Stimulated activated CD8-positive, alpha-beta memory T cell treated with anti-CD3 and anti-CD28 coated beads, Interleukin-2, amount 100 ng/mL, for 1 hour (primary cell): ENCODE measurements around the gene CNTF.
"Not testable (repeated sequence)": the region's sequence is repeated elsewhere in the genome, so short reads cannot be mapped to it uniquely, and the experiment has no call there.

Experiments used
- DNase-seq, 2 donors: peaks; one replicate each; pipeline ENCODE4 v3.0.0-alpha.2; 2020; ENCODE audit warnings: low read depth in 2 of 2

CNTF gene, protein sequence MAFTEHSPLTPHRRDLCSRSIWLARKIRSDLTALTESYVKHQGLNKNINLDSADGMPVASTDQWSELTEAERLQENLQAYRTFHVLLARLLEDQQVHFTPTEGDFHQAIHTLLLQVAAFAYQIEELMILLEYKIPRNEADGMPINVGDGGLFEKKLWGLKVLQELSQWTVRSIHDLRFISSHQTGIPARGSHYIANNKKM

DNA sequence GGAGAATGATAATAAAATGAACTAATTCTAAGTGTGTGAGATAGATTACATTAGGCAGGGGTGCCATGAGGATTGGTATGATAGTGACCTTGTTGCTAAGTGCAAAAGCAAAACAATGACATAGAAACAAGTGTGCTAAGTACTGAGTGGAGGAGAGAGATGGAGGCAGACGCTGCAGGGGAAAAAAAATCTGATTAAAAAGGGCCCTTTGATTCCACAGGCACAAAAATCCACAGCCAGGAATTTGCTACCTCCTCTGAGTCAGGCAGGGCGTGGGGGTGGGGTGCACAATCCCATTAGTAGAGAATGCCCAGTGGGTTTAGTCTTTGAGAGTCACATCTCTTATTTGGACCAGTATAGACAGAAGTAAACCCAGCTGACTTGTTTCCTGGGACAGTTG is at the start of gene CNTF:
Gene CNTF (plus strand): TSS at position 322 of the 400 bp plus-strand sequence. CDS start 88 bp downstream, outside the sequence.
- DNase-seq: no peak

DNA sequence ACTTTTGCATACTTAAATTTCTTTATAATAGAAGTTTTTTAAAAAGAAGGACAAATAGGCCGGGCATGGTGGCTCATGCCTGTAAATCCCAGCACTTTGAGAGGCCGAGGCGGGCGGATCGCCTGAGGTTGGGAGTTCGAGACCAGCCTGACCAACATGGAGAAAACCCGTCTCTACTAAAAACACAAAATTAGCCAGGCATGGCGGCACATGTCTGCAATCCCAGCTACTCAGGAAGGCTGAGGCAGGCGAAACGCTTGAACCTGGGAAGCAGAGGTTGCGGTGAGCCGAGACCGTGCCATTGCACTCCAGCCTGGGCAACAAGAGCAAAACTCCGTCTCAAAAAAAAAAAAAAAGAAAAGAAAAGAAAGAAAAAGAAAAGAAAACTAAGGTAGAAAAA is 49.6 kb upstream of the CNTF start:
- not testable (repeated sequence) for DNase-seq

DNA sequence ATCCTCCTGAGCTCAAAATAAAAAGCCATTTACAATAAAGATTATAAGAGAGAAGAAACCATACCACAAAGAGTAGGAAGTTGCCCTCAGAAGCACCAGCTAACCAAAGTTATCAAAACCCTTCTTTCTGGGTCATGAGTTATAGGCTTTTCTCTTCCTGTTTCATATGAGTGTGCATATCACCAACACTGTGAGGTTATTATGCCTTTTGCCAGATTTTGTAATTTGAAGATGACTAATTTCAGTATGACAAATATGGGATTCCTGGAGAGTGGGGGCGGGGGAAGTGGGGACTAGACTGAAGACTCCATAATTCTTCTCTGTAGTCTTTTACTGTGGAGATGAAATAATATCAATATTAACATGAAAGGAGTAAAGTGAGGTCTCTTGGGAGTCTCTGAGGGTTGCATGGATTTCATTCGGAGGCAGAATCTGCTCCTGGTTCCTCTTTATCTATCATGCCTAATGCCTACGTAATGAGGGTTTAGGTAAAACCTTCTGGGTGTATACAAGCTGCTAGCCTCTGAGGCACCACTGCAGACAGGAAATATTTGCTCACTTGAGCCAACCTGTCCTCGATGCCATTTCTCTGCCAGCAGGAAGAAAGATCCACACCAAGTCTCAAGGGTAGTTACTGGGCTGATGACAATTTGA is 48.9 kb upstream of the CNTF start:
- DNase-seq: peak; percentile 17 to 24

DNA sequence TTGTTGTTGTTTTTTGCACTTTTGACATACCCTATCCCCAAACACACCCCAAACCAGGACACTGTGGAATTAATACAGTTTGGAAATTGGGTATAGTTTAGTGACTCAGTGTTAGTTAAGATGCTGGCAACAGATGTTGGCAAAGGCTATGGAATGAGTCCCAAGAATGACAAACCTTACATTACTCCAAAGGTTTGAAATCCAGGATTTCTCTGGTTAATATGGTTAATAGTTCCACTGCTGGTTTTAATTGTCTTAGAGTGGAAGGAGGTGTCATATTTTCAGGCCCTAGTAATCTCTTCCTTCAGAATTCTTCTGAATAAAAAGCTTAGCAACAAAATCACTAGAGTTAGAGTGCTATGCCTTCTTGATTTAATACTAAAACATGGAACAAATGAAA is 47.6 kb upstream of the CNTF start:
- DNase-seq: no peak

DNA sequence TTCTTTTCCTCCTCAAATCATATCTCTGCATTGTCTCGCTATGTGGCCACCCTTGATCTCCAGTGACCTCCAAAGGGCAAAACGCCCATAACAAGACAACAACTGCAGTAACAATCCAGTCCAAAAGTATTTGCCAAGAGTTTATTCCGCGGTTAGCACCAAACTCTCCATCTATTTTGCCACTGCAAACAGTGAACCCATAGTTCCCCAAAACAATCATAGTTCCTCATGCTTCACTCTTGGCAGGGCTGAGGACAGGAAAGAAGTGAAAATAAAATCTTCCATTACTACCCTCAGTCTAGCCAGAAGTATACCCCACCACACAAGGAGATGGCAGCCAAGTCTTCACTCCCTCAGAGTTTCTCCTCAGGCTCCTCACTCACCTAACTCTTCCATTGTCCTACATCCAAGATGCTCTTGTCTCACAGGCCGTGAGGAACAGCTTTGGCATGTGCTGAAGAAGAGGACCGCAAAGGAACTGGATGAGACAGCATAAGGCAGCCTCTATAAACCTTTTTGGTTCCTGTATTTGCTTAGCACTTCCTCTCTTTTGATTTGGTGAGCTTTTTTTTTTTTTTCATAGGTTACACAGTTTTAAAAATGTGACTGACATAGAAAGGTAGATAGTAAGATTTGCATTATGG is 47.0 kb upstream of the CNTF start, which contains the start of gene LPXN:
Gene LPXN (minus strand): TSS at position 480 of the 644 bp plus-strand sequence. CDS start 84 bp downstream, at position 396.
- peak; percentile 17 to 26 for DNase-seq

DNA sequence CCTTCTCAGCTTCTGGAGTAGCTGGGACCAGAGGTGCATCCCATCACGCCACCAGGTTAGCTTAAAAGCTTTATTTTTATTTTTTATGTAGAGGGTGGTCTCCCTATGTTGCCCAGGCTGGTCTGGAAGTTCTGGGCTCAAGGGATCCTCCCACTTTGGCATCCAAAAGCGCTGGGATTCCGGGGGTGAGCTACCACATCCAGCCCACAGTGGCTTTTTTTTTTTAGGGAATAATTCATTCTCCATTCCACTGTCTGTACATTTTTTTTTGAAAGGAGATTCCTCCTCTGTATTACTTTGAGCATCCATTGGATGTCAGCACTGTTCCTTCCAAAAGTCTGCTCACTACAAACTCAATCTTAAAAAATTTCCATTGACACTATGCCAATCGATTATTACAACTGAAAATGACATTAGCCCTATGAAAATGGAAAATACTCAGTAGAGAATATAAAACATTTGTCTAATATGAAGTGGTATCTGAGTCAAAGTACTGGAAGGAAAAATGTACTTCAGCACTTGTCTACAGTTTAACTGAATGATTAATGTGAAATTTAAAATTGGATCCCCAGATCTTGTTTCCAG is 45.5 kb upstream of the CNTF start:
- no peak for DNase-seq

DNA sequence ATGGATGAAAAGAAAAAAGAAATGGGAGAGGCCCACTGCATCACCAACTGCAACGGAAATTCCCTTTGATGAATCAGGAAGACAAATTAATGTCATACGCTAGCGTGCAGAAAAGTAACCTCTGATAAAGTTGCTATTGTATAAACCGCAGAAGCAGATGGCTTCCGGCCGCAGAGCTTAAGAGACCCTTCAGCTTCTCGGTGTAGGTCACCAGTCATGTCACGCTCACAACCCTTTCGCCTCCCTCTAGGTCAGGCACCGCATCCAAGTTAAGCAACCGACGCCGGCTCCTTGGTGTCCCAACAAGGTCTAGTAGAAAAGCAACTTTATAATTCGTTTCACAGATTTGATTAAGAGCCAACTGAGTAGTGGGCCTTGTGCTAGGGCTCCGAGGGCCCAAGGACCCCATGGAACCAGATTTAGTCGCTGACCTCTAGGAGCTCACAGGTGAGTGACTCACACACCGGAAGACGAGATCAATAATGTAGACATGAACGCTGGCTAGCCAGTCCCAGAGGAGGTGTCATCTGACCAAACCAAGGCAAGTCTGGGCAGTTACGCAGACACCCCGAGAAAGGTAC is 44.8 kb upstream of the CNTF start:
- peak; percentile 60 to 64 for DNase-seq

DNA sequence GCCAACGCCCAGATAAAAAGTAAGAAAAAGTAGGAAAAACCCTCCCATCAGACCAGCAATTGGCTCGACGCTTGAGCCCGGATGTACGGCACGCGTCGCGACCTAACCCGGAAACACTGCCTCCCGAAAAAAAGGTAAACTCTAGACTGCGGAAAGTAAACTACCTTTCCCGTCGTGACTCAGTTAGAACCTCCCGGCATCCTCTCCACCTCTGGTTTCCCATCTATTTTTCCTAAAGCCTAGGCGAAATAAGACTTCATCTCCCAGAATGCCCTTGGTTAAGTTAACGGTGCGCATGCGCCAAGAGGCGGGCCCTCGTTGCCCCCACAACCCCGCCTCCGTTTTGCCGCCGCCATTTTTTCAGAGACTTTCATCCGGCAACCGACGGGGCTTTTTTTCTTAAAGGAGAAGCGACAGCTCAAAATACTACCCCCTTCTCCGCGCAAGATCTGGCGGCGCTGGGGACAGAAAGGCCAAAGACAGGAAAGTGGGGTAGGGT is 44.3 kb upstream of the CNTF start:
- peak; percentile 86 to 89 for DNase-seq

DNA sequence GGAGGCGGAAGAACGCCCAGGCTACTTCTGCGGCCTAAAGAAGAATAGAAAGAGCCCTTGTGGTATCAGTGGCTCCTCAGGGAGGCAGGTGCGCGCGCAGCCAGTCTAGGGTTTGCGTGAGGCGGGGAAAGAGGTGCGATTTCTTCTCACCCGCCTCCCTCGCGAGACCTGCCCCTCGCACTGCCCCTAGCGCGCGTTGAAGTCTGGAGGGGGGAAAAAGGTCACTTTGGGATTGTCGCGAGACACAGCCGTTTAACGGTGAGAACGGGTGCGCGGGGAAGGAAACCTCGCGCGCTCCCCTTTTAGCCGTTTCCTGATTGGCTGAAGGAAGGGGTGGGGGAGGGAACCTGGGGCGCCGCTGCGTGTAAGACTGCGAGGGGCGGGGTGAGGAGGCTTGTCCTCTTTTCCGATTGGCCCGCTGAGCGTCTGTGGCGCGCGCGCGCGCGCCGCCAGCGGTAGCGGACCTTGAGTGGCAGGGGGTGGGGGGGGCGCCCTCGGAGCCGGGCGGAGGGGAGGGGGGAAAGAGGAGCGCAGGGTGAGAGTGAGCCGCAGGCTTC is 43.8 kb upstream of the CNTF start, which contains the start of gene ZFP91:
Gene ZFP91 (plus strand): TSS at position 429 of the 557 bp plus-strand sequence. CDS start 219 bp downstream, outside the sequence.
- DNase-seq: peak; percentile 94

DNA sequence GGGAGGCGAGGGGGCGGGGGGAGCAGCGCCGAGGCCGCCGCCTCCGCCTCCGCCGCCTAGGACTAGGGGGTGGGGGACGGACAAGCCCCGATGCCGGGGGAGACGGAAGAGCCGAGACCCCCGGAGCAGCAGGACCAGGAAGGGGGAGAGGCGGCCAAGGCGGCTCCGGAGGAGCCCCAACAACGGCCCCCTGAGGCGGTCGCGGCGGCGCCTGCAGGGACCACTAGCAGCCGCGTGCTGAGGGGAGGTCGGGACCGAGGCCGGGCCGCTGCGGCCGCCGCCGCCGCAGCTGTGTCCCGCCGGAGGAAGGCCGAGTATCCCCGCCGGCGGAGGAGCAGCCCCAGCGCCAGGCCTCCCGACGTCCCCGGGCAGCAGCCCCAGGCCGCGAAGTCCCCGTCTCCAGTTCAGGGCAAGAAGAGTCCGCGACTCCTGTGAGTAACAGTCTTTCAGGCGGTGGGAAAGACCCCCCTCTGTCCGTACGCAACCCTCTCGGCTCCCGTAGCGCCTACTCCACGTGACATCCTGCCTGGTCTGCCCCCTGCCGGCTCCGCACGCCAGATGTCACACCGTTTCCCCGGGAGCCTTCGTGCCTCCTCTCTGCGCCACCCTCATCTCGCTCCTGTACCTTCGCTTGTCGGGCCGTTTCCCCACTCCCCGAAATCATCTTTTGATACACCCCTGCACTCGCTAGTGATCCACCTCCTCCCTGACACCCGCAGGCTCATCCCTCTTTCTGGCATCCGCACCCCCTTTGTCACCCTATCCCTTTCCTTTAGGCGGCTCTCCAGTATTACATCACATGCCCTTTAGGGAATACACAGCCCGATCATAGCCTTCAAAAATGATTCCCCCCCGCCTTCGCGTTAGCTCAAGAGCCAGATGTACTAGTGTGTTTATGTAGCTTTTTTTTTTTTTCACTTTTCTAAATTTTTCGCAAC is 43.0 kb upstream of the CNTF start:
- peak; percentile 83 to 85 for DNase-seq

DNA sequence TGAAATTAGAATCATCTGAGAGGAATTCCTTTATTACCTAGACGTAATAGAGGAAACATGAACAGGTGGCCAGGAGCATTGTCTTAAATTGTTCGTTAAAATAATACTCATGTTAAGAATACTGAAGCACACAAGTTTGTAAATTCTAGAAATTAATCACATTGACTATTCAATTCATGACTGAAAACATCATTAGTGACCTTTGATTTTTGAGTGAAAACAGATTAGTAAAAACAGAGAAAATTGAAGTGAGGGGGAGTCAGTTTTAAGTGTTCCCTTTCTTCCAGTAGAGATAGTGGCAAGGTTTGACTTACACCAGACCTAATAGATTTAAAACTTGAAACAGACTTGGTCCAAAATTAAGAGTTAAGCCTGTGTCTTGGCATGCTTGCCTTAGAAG is 42.2 kb upstream of the CNTF start:
- DNase-seq: no peak

DNA sequence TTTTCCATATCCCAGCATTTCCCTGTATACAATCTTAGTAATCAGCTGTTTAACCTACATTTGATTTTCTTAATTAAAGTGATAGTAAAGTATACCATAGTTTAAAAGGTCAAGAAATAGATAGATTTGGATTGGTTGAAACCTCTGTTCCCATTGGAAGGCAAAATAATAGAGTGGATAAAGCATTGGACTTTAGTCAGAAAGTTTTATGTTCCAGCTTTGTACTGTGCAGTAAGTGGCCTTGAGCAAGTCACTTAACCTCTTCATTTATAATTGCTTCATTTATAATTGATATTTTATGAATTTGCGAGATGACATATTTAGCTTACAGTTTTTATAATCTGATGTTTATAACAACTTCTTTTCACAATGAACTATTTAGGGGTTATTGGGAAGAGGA is 40.0 kb upstream of the CNTF start:
- DNase-seq: no peak

DNA sequence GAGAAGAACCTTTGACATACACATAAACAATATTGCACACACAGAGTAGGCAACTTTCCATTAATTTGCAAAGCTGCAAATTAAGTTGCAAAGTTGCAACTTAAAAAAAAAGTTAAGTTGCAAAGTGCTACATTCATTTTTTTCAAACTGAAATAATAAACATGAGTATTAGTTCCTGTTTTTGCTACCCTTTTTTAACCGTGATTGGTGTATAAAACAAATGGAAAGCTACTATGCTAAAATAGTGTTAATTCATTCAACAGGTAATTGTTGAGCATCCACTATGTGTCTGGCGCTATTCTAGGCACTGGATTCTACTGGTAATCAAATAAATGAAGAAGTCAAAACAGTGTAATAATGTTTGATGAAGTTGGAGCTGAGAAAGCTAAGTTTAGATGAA is 35.5 kb upstream of the CNTF start:
- no peak for DNase-seq

DNA sequence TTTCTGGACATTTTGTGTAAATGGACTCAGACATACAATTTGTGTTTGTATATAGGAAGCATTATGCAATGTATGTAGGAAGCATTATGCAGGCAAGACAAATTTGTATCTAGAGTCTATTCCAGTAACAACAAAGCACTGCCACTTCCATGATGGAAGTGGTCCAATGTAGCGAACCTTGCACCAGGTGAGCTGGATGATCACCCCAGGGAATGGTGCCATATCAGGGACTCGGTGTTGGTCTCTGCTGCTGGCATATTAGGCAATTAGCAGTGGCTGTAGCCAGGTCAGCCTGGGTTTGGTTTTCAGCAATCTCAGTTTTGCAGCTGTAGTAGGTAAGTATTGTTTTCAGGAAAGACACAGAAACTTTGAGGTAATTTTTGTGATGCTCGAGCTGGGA is 30.8 kb upstream of the CNTF start:
- DNase-seq: no peak

DNA sequence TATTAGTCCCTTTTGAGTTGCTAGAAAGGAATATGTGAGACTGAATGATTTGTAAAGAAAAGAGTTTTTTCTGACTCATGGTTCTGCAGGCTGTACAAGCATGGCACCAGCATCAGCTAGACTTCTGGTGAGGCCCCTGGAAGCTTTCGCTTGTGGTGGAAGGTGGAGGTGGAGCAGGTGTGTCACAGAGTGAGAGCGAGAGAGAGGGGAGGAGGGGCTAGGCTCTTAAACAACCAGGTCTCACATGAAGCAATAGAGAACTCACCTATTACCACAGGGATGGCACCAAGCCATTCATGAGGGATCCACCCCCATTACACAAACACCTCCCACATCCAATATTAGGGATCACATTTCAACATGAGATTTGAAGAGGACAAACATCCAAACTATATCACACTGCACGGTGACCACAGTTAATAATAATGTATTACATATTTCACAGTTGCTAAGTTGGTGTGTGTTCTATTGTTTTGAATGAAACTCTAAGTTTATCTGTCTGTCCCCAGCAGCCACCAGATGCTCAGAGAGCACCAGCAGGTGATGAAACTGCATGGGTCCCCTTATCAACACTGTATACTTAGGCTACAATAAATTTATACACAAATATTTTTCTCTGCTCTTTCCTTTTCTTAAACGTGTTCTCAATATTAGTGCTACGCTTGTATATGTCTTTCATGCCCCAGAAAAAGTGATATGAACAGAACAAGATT is 29.5 kb upstream of the CNTF start:
- no peak for DNase-seq

DNA sequence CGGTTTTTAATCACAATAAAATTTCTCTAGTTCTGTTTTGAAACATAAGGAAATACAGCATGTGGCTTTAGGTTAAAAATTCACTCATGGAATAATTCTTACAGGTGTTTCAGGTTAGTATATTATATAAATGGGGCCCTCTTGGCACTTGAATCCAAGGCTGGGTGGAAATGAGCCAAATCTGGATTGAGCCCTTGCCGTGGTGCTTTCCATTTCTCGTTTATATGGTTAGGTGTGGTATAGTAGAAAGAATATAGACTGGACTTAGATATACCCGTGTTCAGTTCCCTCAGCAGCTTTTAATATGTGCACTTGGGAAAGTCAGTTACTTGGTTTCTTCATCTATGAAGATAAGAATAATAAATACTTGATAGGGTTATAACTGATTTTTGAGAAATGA is 27.6 kb upstream of the CNTF start:
- DNase-seq: no peak

DNA sequence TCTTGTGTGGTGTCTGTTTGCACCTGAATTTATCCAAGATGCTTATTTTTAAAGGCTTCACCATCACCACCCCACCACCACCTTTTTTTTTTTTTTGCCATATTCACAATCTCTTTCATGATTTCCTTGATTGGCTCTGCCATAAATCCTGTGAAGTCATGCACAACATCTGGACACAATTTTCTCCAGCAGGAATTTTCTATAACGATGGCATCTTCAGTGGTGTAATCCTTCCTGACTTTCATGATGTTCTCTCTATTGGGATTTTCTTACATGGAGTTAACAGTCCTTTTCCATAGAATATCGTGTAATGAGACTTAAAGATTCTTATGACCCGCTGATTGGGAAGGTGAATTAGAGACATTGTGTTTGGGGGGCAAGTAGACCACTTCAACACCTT is 25.8 kb upstream of the CNTF start:
- DNase-seq: no peak

DNA sequence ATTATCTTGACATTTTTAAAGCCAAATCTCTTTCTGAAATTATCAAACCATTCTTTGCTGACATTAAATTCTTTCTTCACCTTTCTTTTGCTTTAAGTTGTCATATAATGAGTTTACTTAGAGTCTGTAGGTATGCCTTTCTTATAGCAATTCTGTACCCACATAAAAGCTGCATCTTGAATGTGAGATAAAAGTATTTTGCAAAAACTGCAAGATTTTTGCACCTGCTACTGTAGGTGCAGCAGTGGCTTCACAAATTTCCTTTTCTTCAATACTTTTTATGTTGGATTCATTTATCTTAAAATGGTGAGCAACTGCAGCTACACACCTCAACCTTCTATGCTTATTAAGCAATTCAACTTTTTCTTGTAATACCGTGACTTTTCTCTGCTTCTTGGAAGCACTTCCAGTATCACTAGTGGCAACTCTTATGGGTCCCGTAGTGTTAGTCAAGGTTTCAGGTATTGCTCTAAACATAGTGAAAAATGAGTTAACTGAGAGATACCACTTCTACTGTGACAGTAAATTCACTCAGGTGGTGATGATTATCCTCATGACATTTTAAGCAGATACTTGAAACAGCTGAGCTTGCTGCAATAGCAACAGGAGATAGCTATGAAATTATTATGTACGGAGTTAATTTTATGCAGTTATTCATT is 24.9 kb upstream of the CNTF start:
- DNase-seq: no peak

DNA sequence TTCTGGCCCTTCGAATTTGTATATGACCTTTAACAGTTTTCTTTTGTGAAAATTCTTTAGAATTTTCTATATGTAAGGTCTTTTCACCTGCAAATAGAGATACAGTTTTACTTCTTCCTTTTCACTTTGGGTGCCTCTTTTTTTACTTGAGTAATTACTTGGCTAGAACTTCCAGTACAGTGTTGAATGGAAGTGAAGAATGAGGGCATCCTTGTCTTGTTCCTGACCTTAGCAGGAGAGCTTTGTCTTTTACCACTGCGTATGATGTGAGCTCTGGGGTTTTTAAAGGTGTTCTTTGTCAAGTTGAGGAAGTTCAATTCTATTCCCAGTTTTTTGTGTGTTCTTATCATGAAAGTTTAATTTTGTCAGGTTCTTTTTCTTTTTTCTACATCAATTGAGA is 22.0 kb upstream of the CNTF start:
- DNase-seq: no peak
